GM18951 (cell line): ENCODE measurements around the gene LHPP.

ENCODE experiments used
- POLR2A ChIP-seq: IDR thresholded peaks from 4 replicates; pipeline ENCODE4 v1.6.1; 2011; ENCODE audit warnings: mild to moderate bottlenecking; ENCODE audit not compliant: insufficient read length, insufficient read depth; ENCODE audit errors: extremely low read depth
- in situ Hi-C: fragments of 300-500 bp; cut with MboI; formaldehyde crosslinking; loops from one replicate; pipeline ENCODE4 v1.12.0; 2022; ENCODE audit warnings: low sequenced_read_pairs, mixed read lengths, inconsistent platforms; ENCODE audit not compliant: unreplicated experiment

The LHPP gene

GRCh38 chr10:124550293-124551034 lies 88.8 kb downstream of the LHPP start:
- no peak for TF ChIP-seq POLR2A
- in situ Hi-C loops: no loop called here

DNA sequence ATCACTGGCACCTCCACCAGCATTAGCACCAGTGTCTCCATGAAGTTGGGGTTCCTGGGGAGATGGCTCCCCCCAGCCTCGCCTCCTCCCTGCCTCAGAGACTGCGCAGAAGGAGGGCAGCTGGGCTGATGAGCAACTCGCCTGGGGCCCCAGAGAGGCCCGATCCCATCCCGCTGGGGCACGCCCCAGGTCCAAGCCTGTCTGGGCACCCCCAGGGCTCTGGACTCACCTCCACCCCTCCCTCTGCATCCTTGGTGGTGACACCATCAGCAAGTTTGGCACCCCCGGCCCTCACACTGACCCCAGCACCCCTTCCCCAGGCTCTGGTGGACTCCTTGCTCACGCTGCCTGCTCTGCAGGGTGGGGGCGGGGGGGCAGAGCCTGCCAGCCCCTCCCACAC lies 89.5 kb downstream of the LHPP start:
- no peak for TF ChIP-seq POLR2A
- in situ Hi-C loops: no loop called here

DNA sequence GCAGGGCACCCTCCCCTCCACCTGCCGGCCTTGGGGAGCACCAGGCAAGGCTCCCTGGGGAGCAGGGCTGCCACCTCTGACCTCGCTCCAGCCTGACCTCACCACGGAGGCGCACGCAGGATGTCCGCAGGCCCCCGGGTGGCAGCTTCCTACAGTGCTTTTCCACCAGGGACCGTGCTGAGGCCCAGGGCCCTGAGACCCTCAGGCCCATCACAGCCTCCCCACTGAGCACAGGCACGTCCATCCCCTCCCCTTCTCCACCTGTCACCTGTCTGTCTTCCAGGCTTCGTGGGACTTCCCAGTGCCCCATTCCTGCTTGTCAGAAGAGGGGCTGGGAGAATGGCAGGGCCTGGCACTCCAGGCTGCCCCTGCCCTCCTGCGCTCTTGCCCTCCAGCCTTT lies 90.1 kb downstream of the LHPP start:
- in situ Hi-C loops: no loop called here
- no peak for TF ChIP-seq POLR2A

DNA sequence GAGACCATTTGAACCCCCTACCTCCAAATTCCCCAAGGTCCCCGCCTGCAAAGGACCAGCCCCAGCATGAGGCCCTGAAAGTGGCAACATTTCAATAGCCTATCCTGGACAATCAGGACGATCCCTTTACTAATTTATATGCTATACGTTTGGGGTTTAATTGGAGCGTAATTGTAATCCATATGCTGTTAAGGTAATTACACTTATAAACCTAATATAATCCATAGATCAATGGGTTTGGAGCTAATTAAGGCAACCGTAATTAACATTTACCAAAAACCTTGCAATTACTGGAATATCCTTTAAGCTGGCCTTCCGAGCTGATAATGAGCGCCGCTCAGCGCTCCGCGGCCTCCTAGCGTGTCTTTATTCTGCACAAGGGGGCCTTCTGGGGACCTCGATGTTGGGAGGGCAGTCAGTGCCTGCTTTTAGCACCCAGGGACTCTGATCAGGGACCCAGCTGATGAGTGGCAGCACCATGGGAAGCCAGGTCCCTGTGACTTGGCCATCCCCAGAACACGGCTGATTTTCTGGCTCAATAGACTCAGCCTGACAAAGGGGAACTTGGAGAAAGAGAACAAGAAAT lies 91.2 kb downstream of the LHPP start:
- TF ChIP-seq POLR2A: no peak
- in situ Hi-C loops: no loop called here

DNA sequence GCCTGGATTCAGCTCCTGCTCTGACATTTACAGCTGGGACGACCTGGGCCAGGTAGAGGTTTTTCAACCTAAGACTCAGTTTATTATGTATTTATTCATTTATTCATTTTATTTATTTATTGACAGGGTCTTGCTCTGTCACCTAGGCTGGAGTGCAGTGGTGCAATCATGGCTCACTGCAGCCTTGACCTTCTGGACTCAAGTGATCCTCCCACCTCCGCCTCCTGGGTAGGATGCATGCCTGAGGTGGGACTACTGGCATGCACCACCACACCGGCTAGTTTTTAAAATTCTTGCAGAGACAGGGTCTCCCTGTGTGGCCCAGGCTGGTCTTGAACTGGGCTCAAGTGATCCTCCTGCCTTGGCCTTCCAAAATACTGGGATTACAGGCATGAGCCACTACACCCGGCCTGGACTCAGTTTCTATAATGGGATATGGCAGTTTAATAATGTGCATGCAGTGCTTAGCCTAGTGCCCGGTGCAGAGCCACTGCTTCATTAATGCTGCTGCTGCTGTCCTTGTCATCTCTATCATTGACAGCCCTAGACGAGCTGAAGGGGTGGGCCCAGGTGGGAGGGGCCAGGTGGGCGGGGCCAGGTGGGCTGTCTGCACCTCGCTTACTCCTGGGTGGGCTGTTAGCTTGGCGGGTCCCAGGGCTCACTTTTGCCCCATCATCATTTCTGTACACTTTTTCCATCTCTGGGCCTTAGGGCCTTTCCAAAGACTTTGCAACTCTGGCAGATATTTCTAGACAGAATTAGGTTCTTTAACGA lies 92.6 kb downstream of the LHPP start:
- in situ Hi-C loops: no loop called here
- no peak for TF ChIP-seq POLR2A

DNA sequence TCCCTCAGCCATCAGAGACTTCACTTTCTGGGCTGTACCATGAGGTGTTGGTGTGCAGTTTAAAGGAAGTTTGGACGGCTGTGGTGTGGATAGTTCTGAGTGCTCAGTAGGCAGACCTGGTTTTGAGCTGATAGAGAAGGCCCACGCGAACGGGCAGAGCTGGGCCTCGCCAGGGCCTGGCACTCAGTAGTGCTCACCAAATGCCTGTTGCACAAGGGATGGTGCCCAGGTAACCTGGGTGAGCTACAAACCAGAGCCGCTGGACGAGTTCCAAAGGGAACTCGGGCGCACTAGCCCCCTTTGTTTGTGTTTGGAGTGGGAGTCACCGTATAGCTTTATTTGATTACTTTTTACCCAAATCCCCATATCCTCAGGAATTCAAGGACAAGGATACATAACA lies 95.5 kb downstream of the LHPP start:
- TF ChIP-seq POLR2A: no peak
- in situ Hi-C loops: no loop called here

DNA sequence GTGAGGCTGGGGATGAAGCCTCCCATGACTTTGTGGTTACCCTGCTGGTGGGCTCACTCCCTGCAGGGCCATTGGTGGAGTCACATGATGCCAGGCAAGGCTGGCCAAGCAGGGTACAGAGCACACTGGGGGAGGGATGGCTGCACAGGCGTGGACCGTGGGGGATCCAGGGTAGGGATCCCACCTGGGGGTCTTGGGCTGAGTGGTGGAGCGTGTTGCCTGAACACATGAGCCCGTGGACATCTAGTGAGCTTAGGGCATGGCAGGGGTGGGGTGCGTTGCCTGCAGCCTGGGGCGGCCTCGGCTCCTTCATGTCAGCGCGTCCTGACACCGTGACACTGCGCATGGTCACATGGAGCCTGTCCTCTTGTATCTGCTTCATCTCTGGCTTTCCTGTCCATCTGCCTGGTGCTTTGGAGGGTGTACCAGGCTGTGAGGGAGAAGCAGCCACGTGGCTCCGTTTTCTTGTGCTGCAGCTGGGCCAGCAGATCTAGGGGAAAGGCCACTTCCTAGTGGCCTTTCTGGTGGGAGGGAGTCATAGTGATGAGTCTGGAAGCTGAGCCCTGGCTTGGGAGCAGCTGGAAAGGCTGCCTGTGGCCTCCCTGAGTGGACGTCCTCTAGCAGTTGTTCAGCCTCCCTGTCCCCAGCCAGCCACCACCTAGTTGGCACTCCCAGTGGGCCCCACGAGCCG lies 96.2 kb downstream of the LHPP start:
- TF ChIP-seq POLR2A: no peak

DNA sequence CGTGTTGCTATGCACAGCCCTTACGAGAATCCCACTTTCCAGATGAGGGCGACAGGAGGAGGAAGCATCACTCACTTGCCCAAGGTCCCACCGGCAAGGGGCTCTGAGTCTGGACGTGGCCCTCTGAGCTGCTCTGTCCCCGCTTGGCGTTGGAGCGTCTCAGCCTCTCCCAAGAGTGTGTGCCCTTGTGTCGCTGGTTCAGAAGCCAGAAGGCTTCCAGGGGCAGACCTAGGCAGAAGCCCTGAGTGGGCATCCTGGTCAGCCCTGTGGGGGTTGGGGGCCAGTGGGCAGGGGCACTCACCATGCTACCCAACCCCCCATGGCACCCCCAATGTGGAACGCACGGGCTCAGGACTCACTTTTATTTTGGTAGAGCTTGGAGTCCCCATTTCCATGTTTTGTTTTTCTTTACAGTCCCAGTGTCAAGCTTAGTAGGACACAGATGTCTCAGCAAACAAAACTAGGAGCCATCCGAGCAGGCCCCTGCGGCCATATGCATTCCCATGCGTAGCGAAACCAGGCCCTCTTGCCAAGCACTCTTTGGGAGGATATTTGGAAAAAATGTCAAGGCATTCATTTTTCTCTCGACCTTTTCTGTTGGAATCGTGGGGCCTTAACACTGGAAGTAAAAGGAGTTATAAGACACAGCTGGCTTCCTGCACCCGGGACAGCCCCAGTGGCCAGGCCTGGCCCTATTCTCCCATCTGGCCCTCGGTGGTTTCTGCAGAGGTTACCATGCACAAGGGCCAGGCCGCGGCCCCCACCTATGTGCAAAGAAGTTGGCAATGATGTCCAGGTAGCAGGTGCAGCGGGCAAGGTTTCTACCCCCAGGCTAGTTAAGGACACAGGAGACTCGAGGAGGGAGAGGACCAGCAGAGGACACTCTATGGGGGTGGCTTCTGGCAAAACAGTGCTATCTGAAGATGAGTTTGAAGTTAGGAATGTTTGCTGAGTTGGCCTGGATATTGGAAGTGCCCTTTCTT lies 97.0 kb downstream of the LHPP start:
- in situ Hi-C loops: no loop called here
- TF ChIP-seq POLR2A: no peak

More for the DNA sequence above, 96.2 kb downstream of the LHPP start:
- in situ Hi-C loops: no loop called here

GRCh38 chr10:124559372-124560132 lies 97.9 kb downstream of the LHPP start:
- in situ Hi-C loops: no loop called here
- no peak for TF ChIP-seq POLR2A

DNA sequence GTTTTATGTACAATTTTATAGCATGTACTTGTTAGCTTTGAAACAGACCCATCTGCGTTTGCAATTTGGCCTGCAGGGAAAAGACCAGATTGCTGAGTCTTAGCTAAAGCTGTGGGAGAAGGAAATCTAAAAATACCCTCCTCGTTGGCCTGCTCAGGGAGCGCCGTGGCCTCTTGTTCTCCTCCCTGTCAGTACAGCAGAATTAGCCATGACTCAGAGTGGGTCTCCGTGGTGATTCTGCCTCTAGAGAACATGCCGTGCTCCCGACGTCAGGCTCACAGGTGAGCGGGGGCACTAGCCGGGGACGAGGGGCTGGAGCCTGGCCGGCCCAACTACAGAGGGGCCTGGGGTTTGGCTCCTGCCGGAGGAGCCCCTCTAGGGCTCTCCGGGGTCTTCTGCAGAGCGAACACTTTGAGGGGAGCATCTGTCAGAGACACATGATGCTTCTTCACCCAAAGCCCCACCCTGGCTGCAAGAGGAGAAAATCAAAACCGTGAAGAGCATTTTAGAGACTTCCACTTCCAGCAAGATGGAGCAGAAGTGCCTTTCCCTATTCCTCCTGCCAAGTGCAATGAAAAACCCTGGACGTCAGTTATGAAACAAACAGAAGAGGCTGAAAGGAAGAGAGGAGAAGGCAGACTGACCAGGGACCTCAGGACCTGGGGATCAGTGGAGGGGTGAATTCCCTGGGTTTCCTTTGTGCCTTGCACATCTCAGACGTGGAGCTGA lies 98.9 kb downstream of the LHPP start:
- no peak for TF ChIP-seq POLR2A
- in situ Hi-C loops: no loop called here

DNA sequence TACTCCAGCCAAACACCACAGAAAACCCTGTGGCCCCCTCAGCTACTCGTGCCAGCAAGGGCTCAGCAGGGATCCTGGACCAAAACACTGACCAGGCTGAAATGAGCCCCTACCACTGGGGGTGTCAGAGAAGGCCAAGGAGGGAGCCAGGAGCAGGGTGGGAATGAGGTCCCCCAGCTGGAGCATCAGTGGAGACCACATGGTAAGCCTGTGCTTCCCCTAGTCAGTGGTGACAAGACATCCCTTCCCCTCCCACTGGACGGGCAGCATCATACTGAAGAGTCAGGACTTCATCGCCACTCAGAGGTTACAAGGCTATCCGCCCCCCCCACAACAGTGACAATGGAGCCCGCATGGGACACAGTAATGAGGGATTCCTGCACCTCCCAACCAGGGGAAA lies 99.6 kb downstream of the LHPP start:
- in situ Hi-C loops: no loop called here
- no peak for TF ChIP-seq POLR2A
